ENCODE results near the gene LHPP.

DNA sequence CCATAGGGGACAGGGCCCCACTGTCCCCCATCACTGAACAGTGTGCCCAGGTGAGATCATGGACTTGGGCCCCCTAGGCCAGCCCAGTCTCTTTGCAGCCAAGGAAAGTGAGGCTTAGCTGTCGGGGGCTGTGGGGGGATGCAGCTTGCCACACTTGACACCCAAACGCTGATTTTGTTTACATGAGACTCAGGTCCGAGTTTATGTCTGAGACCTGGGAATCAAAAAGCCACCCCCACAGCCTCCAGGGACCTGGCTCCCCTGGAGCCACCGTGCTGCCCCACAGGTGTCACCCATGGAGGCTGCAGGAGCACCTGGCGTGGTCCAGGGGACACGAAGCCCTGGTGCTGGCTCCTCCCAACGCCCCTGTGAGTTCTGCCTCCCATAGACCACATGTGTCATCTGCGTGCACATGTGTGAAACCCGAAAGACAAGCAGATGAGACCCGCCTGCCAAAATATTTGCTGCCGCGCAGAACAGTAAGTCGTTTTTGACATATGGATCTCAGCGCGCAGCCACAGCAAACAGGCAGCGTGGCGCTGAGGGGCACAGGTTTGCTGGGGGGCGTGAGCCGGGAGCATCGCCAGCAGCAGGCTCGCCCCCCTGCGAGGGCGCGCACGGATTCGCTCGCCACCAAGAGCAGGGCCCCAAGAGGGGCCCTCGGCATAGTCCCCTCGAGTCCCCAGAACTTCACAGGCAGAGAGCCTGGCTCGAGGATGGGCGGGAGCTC is 112.3 kb downstream of the LHPP start:
- TF ChIP-seq BACH2 (CRISPR knock-in tag; IDR thresholded peaks at IDR 0.05; ENCODE audit: borderline replicate concordance): no peak
- no peak for TF ChIP-seq TOX (CRISPR knock-in tag; IDR thresholded peaks at IDR 0.05; ENCODE audit: borderline replicate concordance)
- no peak for TF ChIP-seq ARNTL (CRISPR knock-in tag; IDR thresholded peaks at IDR 0.05; ENCODE audit: borderline replicate concordance, low read depth)
- no peak for TF ChIP-seq RARB (CRISPR knock-in tag; IDR thresholded peaks at IDR 0.05)
- TF ChIP-seq ZFP30 (CRISPR knock-in tag; IDR thresholded peaks at IDR 0.05): no peak
- no peak for TF ChIP-seq OSR1 (CRISPR knock-in tag; IDR thresholded peaks at IDR 0.05)

All from SK-N-SH treated with all-trans-retinoic acid at 6 μM for 48 hours (cell line).